Measurements from ENCODE around the gene FBP1.
A peak's percentile ranks its signal among the peaks of the same experiment; 100 is the strongest.

FBP1 gene

GRCh38 chr9:94655739-94656138 is 16.4 kb upstream of the FBP1 start:
- no peak for DNase-seq

DNA sequence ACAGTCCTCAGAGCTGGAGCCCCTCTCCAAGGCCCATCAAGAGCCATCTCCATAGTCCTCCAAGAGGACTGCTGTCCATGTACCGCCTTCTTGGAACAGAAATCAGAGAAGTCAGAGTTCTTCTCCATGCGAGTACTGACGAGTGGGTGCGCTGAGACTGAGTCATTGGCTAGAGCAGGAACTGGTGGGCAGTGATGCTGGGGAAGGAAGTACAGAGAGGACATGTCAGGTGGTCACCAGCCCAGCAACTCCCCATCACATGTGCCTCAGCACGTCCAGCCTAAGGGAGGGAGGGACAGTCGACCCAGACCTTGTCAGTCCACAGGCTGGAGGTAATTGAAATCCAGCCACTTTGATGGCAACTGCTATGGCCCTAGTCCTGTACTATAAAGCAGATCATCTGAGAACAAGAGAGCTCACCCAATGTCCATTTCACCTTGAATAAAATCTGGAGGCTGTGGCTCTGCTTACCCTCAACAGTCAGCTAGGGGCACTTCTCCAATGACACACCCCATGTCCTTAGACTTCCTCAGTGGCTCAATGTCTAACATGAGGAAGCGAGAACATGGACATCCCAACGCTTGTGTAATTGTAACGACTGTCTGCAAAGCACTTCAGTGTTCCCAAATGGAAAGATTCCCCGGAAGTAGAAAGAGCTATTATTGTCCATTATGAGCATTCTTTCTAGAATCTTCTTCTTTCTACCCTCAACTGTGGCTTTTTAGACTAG is 15.0 kb upstream of the FBP1 start:
- no peak for DNase-seq

DNA sequence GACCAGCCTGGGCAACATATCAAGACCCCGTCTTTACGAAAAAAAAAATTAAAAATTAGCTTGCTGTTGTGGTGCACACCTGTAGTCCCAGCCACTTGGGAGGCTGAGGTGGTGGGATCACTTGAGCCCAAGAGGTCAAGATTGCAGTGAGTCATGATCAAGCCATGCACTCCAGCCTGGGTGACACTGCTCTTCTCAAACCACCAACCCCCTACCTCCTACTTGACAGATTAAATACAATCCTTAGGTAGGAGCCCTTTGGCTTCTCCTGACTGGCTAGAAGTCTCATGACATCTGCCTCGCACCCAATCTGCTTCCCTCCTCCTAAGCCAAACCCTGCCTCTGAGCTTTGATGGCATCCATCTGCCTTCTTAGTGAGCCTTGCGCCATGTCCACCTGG is 11.6 kb upstream of the FBP1 start:
- no peak for DNase-seq

DNA sequence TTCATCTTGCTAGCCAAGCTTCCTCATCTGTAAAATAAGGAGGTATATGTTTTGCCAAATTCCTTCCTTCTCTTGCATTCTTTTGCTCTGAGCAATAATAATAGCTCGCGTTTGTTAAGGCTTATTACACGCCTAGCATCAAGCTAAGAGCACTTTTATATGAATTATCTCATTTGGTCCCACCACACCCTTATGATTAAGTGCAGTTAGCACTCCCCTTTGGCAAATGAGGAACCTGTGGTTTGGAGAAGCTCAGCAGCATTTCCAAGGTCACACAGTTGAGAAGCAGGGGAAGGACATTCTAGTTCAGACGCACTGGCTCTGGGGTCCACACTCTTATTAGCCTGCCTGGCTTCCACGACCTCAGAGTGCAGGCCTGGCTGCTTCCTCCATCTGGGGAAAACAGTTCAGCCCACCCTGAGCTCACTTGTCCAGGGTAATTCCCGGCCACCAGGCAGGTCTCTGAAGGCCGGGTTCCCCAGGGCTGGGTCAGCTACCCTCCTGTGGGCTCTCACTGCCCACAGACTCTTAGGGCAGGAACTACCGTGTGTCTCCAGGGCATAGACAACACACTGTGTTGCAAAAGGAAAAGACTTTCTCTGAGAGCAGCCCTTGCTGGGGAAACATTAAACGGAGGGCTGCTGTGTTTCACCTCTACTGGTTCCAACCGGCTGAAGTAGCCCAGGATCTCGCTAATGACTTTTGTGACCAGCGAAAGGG is 9.9 kb upstream of the FBP1 start:
- peak; percentile 85 to 93 for DNase-seq

- no peak for DNase-seq
Measured at GRCh38 chr9:94648185-94648584, 8.9 kb upstream of the FBP1 start.

DNA sequence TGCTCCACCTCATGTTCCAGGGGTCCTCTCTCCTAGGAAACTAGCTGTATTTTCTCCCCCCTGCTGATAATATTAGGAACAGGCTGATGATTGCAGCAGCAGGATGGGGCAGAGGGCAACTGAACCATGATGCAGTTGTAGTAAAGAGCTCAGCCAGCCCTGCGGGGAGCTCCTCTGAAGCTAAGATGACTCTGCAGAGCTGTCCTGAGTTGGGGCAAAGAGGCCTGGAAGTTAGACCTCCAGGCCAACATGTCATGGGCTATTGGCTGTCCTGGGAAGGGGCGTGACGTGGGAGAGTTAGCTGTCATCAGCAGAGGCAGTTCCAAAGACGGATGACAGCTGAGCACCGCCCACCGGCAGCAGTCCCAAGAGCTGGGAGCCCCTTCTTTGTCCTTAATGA is 6.6 kb upstream of the FBP1 start:
- no peak for DNase-seq

- DNase-seq = no peak
Measured at GRCh38 chr9:94644543-94644942, 5.2 kb upstream of the FBP1 start.

GRCh38 chr9:94643741-94644140 is 4.4 kb upstream of the FBP1 start:
- no peak for DNase-seq

DNA sequence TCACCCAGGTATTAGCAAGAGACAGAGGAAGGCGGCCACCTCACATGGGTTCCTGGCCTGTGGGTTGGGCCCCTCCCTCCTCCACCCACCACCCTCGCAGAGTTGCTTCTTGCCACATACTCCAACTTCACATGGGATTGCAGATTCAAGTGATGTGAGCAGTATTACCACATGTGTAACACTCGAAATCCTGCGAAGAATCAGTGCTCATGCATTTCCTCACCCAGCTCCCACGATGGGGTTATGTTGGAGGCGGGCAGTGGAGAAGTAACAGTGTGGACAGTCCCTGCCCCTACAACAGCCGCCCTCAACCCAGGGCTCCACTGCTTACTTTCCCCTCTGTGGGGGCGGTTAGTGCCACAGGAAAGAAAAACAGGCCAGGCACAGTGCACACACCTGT is 3.9 kb upstream of the FBP1 start:
- no peak for DNase-seq

GRCh38 chr9:94642501-94642900 is 3.2 kb upstream of the FBP1 start:
- no peak for DNase-seq

DNA sequence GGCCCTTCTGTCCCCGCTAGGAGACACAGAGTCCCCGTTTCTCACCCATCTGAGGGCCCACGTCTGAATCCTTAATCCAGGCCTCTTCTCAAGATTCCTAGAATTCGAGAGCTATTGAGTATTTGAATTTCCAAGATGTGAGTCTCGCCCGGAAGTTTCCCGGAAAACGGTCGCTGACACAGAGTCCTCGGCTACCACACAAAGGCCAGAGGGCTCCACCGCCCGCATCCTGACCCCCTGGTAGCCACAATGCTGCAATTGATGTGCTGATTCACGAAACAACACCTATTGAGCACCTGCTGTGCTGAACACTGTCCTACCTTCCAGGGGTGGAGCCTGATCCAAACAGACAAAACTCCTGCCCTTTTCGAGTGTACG is 670 bp upstream of the FBP1 start:
- DNase-seq = no peak

GRCh38 chr9:94638335-94639060 is 820 bp downstream of the FBP1 start:
- peak in 1 of 2 experiments; percentile 36 for DNase-seq

- DNase-seq = no peak
Measured at GRCh38 chr9:94632737-94633136, 6.6 kb downstream of the FBP1 start.

DNA sequence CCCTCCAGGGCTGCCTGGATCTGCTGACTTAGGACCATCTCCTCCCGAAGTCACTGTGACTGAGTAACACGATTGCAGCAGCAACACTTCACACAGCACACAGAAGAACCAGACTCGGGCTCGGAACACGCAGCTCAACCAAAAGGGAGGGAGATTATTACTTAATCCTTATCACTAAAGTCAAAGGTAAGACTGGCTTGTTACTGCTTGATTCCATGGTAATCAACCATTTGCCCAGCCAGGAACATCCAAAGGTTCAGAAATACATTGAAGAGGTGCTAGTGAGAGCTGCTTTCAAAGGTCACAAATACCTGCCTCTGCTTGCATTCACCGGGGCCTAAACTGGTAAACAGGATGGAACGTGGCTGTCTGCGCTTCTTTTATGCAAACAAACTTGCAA is 7.7 kb downstream of the FBP1 start:
- DNase-seq = no peak

DNA sequence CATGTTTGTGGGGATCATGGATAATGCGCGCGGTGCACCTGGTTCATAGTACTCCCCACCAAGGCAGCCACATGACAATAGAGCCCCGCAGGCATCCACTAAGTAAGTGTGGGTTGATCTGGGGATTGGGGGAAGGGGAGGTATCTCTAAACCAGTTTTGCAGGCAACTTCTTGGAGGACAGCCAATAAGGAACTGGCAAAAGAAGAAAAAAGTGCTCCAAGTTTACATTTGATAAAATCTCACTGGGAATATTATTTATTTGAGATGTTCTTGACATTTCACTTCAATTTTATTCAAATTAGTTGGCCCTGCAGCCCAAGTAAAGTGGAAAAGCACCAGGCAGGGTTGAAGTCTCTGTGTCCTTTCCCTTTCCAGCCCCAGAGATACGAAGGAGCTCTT is 8.5 kb downstream of the FBP1 start:
- no peak for DNase-seq

DNA sequence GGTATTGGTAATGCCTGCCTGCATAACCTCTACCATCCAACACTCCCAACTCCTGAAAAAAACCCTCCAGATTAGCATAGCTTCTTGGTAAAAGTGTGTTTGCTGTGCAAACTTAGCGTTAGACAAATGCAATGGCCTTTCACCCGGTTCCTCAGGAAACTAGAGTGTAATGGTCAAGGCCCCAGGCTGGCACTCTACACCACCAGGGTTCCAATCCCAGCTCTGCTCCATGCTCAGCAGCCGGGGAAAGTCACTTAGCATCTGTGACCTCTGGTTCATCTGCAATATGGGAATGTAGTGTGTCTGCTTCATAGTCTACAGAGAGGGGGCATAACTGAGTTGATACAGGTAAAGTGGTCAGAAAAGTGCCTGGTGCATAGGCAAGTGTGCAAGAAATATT is 9.0 kb downstream of the FBP1 start:
- no peak for DNase-seq

- DNase-seq = no peak
Measured at GRCh38 chr9:94627287-94627686, 12.0 kb downstream of the FBP1 start.

DNA sequence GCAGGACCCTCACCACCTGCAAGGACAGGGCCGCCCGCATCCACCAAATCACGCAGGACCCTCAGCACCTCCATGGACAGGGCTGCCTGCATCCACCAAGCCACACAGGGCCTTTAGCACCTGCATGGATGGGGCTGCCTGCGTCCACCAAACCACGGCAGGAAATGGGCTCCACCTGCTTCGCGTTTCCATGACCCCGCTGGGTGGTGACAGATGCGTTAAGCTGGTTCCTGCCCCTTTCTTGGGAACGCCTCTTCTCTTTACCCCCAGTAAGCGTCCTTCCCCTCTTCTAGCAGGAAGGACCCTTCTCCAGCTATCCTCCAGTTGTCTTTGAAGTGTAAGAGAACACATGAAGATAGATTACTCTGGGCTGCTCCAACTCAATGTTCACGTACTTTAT is 13.5 kb downstream of the FBP1 start:
- DNase-seq = no peak

DNA sequence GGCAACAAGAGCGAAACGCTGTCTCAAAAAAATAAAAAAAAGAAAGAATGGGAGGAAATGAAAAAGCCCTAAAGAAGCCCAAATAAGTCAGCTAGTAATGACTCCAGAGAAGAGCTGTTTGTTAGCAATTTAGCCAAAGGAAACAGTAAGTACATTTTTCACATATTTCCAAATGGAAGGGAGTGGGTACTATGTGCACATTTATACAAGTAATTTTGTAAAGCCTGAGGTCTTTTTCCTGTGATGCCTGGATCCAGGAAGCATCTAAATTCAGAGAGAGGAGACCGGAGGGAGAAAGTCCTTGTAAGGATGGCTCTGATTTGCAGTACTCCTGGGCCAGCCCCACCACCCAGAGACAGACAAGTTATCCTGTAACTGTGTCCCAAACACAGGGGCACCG is 14.7 kb downstream of the FBP1 start:
- DNase-seq = no peak

DNA sequence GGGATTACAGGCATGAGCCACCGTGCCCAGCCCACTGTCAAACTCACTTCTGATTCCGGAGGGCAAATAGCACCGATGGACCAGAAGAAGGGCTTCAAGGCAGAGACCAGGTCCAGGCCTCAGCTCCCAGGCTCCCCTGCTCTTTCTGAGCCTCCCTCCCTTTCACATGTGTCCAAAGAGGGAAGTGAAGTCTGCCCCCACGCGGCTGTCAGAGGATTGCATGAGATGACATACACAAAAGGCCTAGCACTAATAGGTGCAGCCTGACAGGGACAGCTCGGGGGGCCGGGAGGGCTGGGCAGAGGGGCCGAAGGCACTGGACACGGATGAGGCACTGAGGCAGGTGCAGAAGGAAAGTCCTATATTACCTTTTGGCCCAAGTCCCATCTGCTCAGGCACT is 16.1 kb downstream of the FBP1 start:
- peak; percentile 32 to 37 for DNase-seq

GRCh38 chr9:94622087-94622800 is 17.1 kb downstream of the FBP1 start:
- no peak for DNase-seq

- no peak for DNase-seq
Measured at GRCh38 chr9:94619026-94619425, 20.3 kb downstream of the FBP1 start.

DNA sequence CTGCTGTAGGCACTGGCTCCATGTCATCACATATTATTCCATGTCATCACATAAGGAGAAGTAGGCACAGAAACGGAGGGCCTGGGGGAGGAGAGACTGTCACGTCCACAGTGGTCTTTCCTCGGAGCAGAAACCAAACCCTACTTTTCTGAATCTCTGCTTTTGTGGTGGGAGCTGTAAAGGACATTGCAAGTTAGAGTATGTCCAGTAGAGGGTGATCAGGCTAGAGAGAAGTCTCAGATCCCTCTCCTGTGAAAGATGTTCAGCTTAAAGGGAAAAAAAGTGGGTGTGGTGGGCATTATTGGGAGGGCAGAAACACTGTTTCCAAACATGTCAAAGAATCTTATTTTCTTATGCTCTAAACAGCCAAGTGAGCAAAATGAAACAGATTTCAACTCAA is 26.3 kb downstream of the FBP1 start:
- no peak for DNase-seq

GRCh38 chr9:94612071-94612470 is 27.2 kb downstream of the FBP1 start:
- DNase-seq = no peak
